Ishikawa (cell line): ENCODE results near the gene GRID2.

Source experiments
- CEBPB ChIP-seq: IDR thresholded peaks from 2 replicates; pipeline ENCODE4 v1.6.1; 2012
- CREB1 ChIP-seq: IDR thresholded peaks from 2 replicates; pipeline ENCODE4 v1.6.1; 2012; ENCODE audit warnings: low read depth
- EGR1 ChIP-seq: IDR thresholded peaks from 2 replicates; pipeline ENCODE4 v1.6.1; 2012
- EP300 ChIP-seq: IDR thresholded peaks from 2 replicates; pipeline ENCODE4 v1.6.1; 2012; ENCODE audit warnings: borderline replicate concordance
- FOXM1 ChIP-seq: IDR thresholded peaks from 2 replicates; pipeline ENCODE4 v1.6.1; 2012; ENCODE audit warnings: low read depth, borderline replicate concordance
- NFIC ChIP-seq: IDR thresholded peaks from 2 replicates; pipeline ENCODE4 v1.6.1; 2012
- RAD21 ChIP-seq: IDR thresholded peaks from 2 replicates; pipeline ENCODE4 v1.6.1; 2012; ENCODE audit warnings: low read depth
- TAF1 ChIP-seq: IDR thresholded peaks from 2 replicates; pipeline ENCODE4 v1.6.1; 2012; ENCODE audit warnings: low read depth, mild to moderate bottlenecking
- TCF12 ChIP-seq: IDR thresholded peaks from 2 replicates; pipeline ENCODE4 v1.6.1; 2012; ENCODE audit warnings: low read depth
- TEAD4 ChIP-seq: IDR thresholded peaks from 2 replicates; pipeline ENCODE4 v1.6.1; 2012
- YY1 ChIP-seq: IDR thresholded peaks from 2 replicates; pipeline ENCODE4 v1.6.1; 2012; ENCODE audit warnings: low read depth
- ZBTB7A ChIP-seq: IDR thresholded peaks from 2 replicates; pipeline ENCODE4 v1.6.1; 2012; ENCODE audit warnings: low read depth
- TF ChIP-seq, protein P1 (sequence below): IDR thresholded peaks from 2 replicates; pipeline ENCODE4 v1.6.1; 2012; ENCODE audit warnings: low read depth, mild to moderate bottlenecking
- TF ChIP-seq, protein P2 (sequence below): IDR thresholded peaks from 2 replicates; pipeline ENCODE4 v1.6.1; 2012
- TF ChIP-seq, protein P3 (sequence below): IDR thresholded peaks from 2 replicates; pipeline ENCODE4 v1.6.1; 2012

Gene GRID2

DNA sequence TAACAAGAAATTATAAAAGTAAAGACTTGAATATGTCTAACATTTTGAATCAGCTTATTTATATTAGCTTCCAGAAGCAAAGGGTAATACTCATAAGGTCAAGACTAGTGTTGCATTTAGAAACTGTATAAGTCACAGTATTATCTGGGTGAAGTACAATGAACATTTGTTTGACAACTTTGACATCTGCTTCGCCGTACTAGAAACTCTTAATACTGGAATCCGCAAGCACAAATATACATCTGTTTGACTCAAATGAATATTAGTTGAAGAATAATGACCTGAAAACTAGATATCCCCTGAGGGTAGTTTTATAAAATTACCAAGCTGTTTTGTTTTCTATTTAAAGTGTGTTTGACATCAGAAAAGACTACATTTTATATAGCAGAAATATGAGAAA lies 1389.4 kb downstream of the GRID2 start:
- TF ChIP-seq NFIC: no peak
- TF ChIP-seq EP300: no peak
- TF ChIP-seq RAD21: no peak
- no peak for TF ChIP-seq CREB1
- TF ChIP-seq, protein P1, sequence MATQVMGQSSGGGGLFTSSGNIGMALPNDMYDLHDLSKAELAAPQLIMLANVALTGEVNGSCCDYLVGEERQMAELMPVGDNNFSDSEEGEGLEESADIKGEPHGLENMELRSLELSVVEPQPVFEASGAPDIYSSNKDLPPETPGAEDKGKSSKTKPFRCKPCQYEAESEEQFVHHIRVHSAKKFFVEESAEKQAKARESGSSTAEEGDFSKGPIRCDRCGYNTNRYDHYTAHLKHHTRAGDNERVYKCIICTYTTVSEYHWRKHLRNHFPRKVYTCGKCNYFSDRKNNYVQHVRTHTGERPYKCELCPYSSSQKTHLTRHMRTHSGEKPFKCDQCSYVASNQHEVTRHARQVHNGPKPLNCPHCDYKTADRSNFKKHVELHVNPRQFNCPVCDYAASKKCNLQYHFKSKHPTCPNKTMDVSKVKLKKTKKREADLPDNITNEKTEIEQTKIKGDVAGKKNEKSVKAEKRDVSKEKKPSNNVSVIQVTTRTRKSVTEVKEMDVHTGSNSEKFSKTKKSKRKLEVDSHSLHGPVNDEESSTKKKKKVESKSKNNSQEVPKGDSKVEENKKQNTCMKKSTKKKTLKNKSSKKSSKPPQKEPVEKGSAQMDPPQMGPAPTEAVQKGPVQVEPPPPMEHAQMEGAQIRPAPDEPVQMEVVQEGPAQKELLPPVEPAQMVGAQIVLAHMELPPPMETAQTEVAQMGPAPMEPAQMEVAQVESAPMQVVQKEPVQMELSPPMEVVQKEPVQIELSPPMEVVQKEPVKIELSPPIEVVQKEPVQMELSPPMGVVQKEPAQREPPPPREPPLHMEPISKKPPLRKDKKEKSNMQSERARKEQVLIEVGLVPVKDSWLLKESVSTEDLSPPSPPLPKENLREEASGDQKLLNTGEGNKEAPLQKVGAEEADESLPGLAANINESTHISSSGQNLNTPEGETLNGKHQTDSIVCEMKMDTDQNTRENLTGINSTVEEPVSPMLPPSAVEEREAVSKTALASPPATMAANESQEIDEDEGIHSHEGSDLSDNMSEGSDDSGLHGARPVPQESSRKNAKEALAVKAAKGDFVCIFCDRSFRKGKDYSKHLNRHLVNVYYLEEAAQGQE: no peak
- TF ChIP-seq, protein P2, sequence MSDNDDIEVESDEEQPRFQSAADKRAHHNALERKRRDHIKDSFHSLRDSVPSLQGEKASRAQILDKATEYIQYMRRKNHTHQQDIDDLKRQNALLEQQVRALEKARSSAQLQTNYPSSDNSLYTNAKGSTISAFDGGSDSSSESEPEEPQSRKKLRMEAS: no peak
- no peak for TF ChIP-seq FOXM1
- TF ChIP-seq EGR1: no peak
- TF ChIP-seq, protein P3, sequence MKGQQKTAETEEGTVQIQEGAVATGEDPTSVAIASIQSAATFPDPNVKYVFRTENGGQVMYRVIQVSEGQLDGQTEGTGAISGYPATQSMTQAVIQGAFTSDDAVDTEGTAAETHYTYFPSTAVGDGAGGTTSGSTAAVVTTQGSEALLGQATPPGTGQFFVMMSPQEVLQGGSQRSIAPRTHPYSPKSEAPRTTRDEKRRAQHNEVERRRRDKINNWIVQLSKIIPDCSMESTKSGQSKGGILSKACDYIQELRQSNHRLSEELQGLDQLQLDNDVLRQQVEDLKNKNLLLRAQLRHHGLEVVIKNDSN: no peak
- no peak for TF ChIP-seq TCF12
- no peak for TF ChIP-seq TEAD4
- no peak for TF ChIP-seq ZBTB7A
- TF ChIP-seq CEBPB: no peak
- TF ChIP-seq TAF1: no peak
- no peak for TF ChIP-seq YY1

DNA sequence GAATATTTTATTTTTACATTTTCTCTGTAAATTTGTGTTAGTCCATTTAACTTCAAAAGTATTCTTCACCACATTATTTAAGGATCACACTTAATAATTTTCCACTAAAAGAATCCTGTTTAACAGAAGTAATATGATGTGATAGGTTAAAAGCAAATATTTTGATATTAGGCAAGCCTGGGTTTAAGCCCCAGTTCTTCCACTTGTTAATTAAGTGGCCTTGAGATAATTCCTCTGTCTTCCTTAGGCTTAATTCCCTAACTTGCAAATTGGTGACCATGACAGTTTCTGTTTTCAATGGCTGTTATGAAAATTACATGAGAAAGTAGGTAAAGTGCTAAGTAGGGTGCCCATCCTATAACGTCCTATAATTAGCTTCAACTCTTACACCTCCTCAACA lies 1394.9 kb downstream of the GRID2 start:
- TF ChIP-seq TCF12 (no peak), EGR1 (no peak), YY1 (no peak), TEAD4 (no peak)
- TF ChIP-seq, protein P2: no peak

DNA sequence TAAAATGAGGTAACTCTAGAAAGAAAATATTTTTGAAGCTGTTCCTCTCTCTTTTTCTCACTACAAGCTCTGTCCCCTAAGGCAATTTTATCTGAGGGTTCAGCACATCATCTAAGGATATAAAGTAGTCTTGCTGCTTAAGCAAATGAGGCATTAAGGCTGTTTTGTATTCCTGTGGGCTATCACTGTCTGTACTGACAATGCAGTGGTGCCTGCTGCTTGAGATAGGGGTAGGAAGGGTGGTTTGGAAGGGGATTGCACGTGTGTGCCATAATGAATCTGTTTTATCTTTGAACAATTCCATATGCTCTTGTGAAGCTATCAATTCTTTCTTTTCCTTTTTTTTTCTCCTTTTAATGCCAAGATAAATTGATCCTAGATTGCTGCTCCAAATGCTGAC lies 1396.8 kb downstream of the GRID2 start:
- TF ChIP-seq, protein P3: no peak
- TF ChIP-seq TEAD4 (no peak), FOXM1 (no peak), NFIC (no peak), ZBTB7A (no peak), EGR1 (no peak), CEBPB (no peak), TCF12 (no peak), RAD21 (no peak), TAF1 (no peak), EP300 (no peak), YY1 (no peak), CREB1 (no peak)
- TF ChIP-seq, protein P1: no peak
- TF ChIP-seq, protein P2: no peak

DNA sequence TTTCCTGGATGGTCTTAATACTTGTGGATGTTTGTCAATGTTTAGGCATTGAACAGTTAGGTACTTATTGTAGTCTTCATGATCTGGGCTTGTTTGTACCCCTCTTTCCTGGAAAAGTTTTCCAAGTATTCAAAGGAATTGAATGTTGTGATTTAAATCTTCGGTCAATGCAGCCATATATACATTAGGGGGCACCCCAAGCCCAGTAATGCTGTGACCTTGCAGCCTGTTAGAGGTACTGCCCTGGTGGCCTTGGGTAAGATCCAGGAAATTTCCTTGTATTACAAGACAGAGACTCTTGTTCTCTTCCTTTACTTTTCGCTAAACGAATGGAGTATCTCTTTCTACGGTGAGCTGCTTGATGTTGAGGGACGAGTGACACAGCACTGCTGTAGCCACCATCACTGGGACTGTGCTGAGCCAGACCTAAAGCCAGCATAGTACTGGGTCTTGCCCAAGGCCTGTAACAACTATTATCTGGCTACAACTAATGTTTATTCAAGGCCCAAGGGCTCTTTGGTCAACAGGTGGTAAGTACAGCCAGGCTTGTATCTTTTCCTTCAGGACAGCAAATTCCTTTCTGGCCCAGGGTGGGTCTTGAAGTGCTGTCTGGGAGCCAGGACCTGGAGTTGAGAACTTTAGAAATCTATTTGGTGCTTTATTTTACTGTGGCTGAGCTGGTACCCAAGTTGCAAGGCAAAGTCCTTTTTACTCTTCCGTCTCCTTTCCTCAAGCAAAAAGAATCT lies 1406.5 kb downstream of the GRID2 start:
- no peak for TF ChIP-seq EGR1
- no peak for TF ChIP-seq CEBPB
- TF ChIP-seq, protein P3: no peak
- TF ChIP-seq RAD21: peak; percentile 70
- no peak for TF ChIP-seq TAF1
- no peak for TF ChIP-seq TEAD4
- no peak for TF ChIP-seq EP300

DNA sequence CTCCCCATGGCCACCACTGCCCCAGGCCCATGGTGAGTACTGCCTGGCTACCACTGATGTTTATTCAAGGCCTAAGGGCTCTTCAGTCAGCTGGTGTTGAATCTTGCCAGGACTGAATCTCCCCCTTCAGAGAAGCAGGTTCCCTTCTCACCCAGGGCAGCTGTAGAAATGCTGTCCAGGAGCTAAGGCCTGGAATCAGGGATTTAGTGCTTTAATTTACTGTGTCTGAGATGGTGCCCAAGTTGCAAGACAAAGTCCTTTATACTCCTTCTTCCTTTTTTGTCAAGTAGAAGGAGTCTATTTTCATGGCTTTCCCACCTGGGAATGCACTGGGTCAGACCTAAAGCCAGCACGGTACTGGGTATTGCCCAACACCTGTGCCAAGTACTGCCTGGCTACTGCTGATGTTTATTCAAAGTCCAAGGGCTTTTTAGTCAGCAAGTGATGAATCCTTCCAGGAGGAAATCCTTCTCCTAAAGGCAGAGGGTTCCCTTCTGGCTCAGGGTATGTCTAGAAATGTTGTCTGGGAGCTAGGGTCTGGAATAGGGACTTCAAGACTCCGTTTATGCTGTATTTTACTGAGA lies 1407.2 kb downstream of the GRID2 start:
- TF ChIP-seq YY1: no peak
- TF ChIP-seq TEAD4: no peak
- no peak for TF ChIP-seq ZBTB7A
- TF ChIP-seq NFIC: no peak
- no peak for TF ChIP-seq FOXM1
- no peak for TF ChIP-seq TAF1
- TF ChIP-seq RAD21: no peak
- no peak for TF ChIP-seq CREB1
- no peak for TF ChIP-seq CEBPB
- TF ChIP-seq, protein P3: no peak
- TF ChIP-seq EGR1: no peak
- TF ChIP-seq, protein P2: no peak
